Measurements from ENCODE around the gene AGTRAP.

AGTRAP gene

GRCh38 chr1:11701981-11702803 lies 33.7 kb upstream of the AGTRAP start:
- TF ChIP-seq, protein P1, sequence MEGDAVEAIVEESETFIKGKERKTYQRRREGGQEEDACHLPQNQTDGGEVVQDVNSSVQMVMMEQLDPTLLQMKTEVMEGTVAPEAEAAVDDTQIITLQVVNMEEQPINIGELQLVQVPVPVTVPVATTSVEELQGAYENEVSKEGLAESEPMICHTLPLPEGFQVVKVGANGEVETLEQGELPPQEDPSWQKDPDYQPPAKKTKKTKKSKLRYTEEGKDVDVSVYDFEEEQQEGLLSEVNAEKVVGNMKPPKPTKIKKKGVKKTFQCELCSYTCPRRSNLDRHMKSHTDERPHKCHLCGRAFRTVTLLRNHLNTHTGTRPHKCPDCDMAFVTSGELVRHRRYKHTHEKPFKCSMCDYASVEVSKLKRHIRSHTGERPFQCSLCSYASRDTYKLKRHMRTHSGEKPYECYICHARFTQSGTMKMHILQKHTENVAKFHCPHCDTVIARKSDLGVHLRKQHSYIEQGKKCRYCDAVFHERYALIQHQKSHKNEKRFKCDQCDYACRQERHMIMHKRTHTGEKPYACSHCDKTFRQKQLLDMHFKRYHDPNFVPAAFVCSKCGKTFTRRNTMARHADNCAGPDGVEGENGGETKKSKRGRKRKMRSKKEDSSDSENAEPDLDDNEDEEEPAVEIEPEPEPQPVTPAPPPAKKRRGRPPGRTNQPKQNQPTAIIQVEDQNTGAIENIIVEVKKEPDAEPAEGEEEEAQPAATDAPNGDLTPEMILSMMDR (IDR thresholded peaks at IDR 0.05; ENCODE audit: extremely low read depth, missing control alignments): no peak
- DNase-seq (ENCODE audit: low spot score): no peak

GRCh38 chr1:11703357-11704193 lies 32.4 kb upstream of the AGTRAP start:
- DNase-seq (ENCODE audit: low spot score): peak; percentile 34
- TF ChIP-seq, protein P1 (IDR thresholded peaks at IDR 0.05; ENCODE audit: extremely low read depth, missing control alignments): no peak

DNA sequence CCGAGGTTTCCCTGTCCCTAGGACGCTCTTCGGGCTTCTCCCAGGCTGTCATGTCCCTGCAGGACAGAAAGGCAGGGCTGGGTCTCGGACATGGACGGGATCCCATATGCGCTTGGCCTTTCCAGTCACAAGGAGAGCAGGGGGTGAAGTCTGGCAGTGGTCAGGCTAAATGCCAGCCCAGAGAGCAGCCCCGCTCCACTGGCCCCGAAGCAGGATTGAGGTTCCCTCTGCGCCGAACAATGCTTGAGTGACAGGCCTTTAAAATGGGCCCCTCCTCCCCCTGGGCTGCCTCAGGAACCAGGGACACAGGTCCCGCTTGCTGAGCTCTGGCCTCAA lies 31.8 kb upstream of the AGTRAP start:
- TF ChIP-seq, protein P1 (IDR thresholded peaks at IDR 0.05; ENCODE audit: extremely low read depth, missing control alignments): no peak
- peak; percentile 41 for DNase-seq (ENCODE audit: low spot score)

- TF ChIP-seq, protein P1 (IDR thresholded peaks at IDR 0.05; ENCODE audit: extremely low read depth, missing control alignments): no peak
- peak; percentile 41 for DNase-seq (ENCODE audit: low spot score)
These were observed 31.1 kb upstream of the AGTRAP start for GRCh38 chr1:11704691-11705475.

DNA sequence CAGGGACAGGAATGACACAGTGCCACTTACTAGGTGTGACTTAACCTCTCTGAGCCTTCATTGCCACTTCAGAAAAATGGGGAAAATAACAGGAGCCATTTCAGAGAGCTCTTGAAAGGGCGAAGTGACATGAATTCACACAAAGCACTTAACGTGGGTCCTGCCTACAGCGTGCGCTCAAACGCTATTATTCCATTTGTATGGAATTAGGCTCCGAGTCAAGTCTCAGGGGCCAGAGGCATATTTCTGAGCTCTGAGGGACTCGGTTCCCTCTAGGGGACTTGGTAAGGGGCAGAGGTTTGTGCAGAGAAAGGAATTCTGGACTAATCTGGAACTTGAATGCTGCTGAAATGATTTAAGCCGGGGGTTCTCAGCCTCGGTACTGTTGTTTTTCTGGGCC lies 30.3 kb upstream of the AGTRAP start:
- no peak for DNase-seq (ENCODE audit: low spot score)
- TF ChIP-seq, protein P1 (IDR thresholded peaks at IDR 0.05; ENCODE audit: extremely low read depth, missing control alignments): no peak

GRCh38 chr1:11706292-11706691 lies 29.6 kb upstream of the AGTRAP start:
- TF ChIP-seq, protein P1 (IDR thresholded peaks at IDR 0.05; ENCODE audit: extremely low read depth, missing control alignments): no peak
- DNase-seq (ENCODE audit: low spot score): no peak

Measured in GM20000 (cell line).